ENCODE data around the gene S100A11. TPM values are rescaled to one million over a fixed set of nuclear protein-coding genes. Genes with fewer than 3 reads are reported as not detected.

S100A11 gene
- total and polyA plus RNA-seq, 9 of the 15 experiments (the other 6 are each of a cell fraction or from before 2014, with no cell fraction given) = 131 to 808 (median 235) TPM

- TF ChIP-seq, protein P1, sequence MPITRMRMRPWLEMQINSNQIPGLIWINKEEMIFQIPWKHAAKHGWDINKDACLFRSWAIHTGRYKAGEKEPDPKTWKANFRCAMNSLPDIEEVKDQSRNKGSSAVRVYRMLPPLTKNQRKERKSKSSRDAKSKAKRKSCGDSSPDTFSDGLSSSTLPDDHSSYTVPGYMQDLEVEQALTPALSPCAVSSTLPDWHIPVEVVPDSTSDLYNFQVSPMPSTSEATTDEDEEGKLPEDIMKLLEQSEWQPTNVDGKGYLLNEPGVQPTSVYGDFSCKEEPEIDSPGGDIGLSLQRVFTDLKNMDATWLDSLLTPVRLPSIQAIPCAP (CRISPR knock-in tag; IDR thresholded peaks at IDR 0.05; ENCODE audit: borderline replicate concordance) = no peak
- no peak for TF ChIP-seq E2F4 (CRISPR knock-in tag; IDR thresholded peaks at IDR 0.05; ENCODE audit: low read depth)
- no peak for TF ChIP-seq TEAD2 (tag; IDR thresholded peaks at IDR 0.05)
- TF ChIP-seq NRF1 (conservative IDR thresholded peaks at IDR 0.05 in 1 of 2, IDR thresholded peaks at IDR 0.05 in 1 of 2) = no peak
- TF ChIP-seq ZNF707 (CRISPR knock-in tag; conservative IDR thresholded peaks at IDR 0.05) = no peak
These were observed 31.1 kb upstream of the S100A11 start (continued) for GRCh38 chr1:152067929-152068328.

- H3K79me2 ChIP-seq (ENCODE audit: control insufficient read depth, insufficient read depth, low read length) = no peaks in the 10 kb centered on the region
- no peak for DNase-seq (ENCODE audit: extremely low read depth in 1 of 4, low spot score in 3 of 4)
- H3K9me1 ChIP-seq (ENCODE audit: control insufficient read depth, insufficient read depth, low read length) = no peaks in the 10 kb centered on the region
- no peak overlapping the region for H3K27ac ChIP-seq (ENCODE audit: extremely low read depth, low read depth, low read length)
- H3K36me3 ChIP-seq (ENCODE audit: control insufficient read depth, insufficient read depth, low read length) = no peaks in the 10 kb centered on the region
- no peaks in the 10 kb centered on the region for H4K20me1 ChIP-seq (replicated peaks; ENCODE audit: control insufficient read depth, insufficient read depth, low read length)
- H3K4me2 ChIP-seq (ENCODE audit: insufficient read depth, low read length) = no peak overlapping the region
- intact Hi-C loops (cut with micrococcal nuclease) = no loop called here
- FAIRE-seq = no peak
- H3K9ac ChIP-seq (ENCODE audit: insufficient read depth in 1 of 2, low read depth in 2 of 2, low read length in 2 of 2) = no peak overlapping the region
- BruUV-seq (replicated peaks) = no TSS peak
- ATAC-seq = no peak
- no peak overlapping the region for H2AFZ ChIP-seq (ENCODE audit: low read depth, low read length)
- CTCF ChIA-PET (ENCODE audit: low intra/inter-chr PET ratio) = interaction anchor here (1.8 kb wide), 1 partner anchor 115 kb away, joined by 4 read pairs; no protein-coding TSS in a partner anchor
- TF ChIP-seq MEF2D (tag; conservative IDR thresholded peaks at IDR 0.05; ENCODE audit: low read depth) = no peak
- no peak for TF ChIP-seq GTF2E2 (tag; IDR thresholded peaks at IDR 0.05)
- no peak for TF ChIP-seq NFIC (IDR thresholded peaks at IDR 0.05)
- no peak for TF ChIP-seq PRDM10 (IDR thresholded peaks at IDR 0.05; ENCODE audit: partially characterized antibody)
- TF ChIP-seq FOSL1 (tag; conservative IDR thresholded peaks at IDR 0.05) = no peak
- TF ChIP-seq PTBP1 (IDR thresholded peaks at IDR 0.05; ENCODE audit: low read depth, low read length) = no peak
- H3K27me3 ChIP-seq (ENCODE audit: control insufficient read depth in 2 of 2, insufficient read depth in 2 of 2, low read length in 2 of 2) = no peaks in the 10 kb centered on the region; a peak in 1 of 5 replicates
- in situ Hi-C loops (cut with MboI) = no loop called here
- peaks cover 9 to 17% of the 10 kb centered on the region in 2 experiments for H3K4me1 ChIP-seq (replicated peaks in 1 of 2; ENCODE audit: control insufficient read depth in 2 of 2, insufficient read depth in 2 of 2, low read length in 2 of 2)
- no peaks in the 10 kb centered on the region for H3K9me3 ChIP-seq (replicated peaks; ENCODE audit: control insufficient read depth, insufficient read depth, low read depth, low read length)
- no peak overlapping the region for H3K4me3 ChIP-seq
- POLR2A ChIA-PET = no interaction called here
These were observed 30.3 kb upstream of the S100A11 start for GRCh38 chr1:152067150-152067549.
